Large intestine (tissue), 3 donors: ENCODE data around the gene ERCC8. TPM values are rescaled to one million over a fixed set of nuclear protein-coding genes. Genes with fewer than 3 reads are reported as not detected.
"Not testable (repeated sequence)": the region's sequence is repeated elsewhere in the genome, so short reads cannot be mapped to it uniquely, and the experiment has no call there.

Source experiments
- DNase-seq, 2 donors: peaks; one replicate each; pipeline versions ENCODE4 v3.0.0 to v3.0.0-alpha.2; 2013
- H3K27ac ChIP-seq: one replicate; pipeline ENCODE4 v1.5.1; 2013; ENCODE audit warnings: low read length
- H3K27me3 ChIP-seq: 2 replicates; pipeline ENCODE4 v1.6.1; 2013; ENCODE audit warnings: low read length; ENCODE audit not compliant: control insufficient read depth, insufficient read depth
- H3K36me3 ChIP-seq: 2 replicates; pipeline ENCODE4 v1.6.1; 2013; ENCODE audit warnings: low read length; ENCODE audit not compliant: control insufficient read depth, insufficient read depth
- H3K4me1 ChIP-seq: one replicate; pipeline ENCODE4 v1.6.1; 2013; ENCODE audit warnings: low read length; ENCODE audit not compliant: control insufficient read depth, insufficient read depth
- H3K4me3 ChIP-seq: one replicate; pipeline ENCODE4 v1.5.1; 2013; ENCODE audit warnings: low read length
- H3K9me3 ChIP-seq: one replicate; pipeline ENCODE4 v1.6.1; 2013; ENCODE audit warnings: mild to moderate bottlenecking, low read depth, low read length, moderate library complexity; ENCODE audit not compliant: control insufficient read depth
- WGBS: methylation state at CpG from one replicate; pipeline ENCODE4 v1.1.5; 2013; ENCODE audit warnings: low lambda C conversion rate; ENCODE audit not compliant: insufficient coverage; 5-methylcytosine and 5-hydroxymethylcytosine counted together
- polyA plus RNA-seq: library from polyadenylated mRNA; unstranded; fragments of 120-200 nt; gene quantifications from one replicate; pipeline ENCODE4 v1.2.1, GENCODE V29; 2013

Gene ERCC8
- polyA plus RNA-seq, 1 donor = 10.4 TPM

- Histone ChIP-seq H3K4me1 (no peaks in the 10 kb centered on the region), H3K4me3 (no peak overlapping the region), H3K9me3 (peaks cover 4% of the 10 kb centered on the region), H3K27ac (no peak overlapping the region), H3K27me3 (no peaks in the 10 kb centered on the region), H3K36me3 (peaks cover 3% of the 10 kb centered on the region)
- peak in 1 of 2 donors; percentile 28 for DNase-seq
Measured at GRCh38 chr5:60883229-60883628, 61.6 kb downstream of the ERCC8 start.

GRCh38 chr5:60872892-60873291 is 72.0 kb downstream of the ERCC8 start:
- DNase-seq = no peak
- Histone ChIP-seq H3K4me3 (no peak overlapping the region), H3K27me3 (no peaks in the 10 kb centered on the region)

DNA sequence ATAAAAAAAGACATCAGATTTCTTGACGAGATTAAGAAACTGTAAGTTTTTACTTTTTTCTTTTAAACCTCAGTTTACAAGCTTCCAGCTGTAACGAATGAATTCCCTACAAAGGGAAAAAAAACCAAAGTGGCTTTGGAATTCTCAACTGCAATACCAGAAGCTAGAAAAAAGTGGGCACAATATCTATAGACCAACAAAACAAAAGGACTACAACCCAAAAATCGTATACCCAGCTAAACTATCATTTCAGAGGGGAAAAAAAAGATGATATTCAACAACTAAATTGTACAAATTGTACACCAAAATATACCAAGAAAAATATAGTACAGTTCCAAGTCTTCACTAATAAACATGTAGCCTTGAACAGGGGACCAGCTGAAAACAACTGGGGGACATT is 74.0 kb downstream of the ERCC8 start:
- Histone ChIP-seq H3K36me3 (no peaks in the 10 kb centered on the region), H3K27ac (no peak overlapping the region), H3K27me3 (no peaks in the 10 kb centered on the region), H3K4me1 (no peaks in the 10 kb centered on the region), H3K9me3 (peaks cover 6% of the 10 kb centered on the region), H3K4me3 (no peak overlapping the region)
- no peak for DNase-seq
- no CpG with 5 or more reads among the region's 3 CpGs for WGBS

More at GRCh38 chr5:60872892-60873291, 72.0 kb downstream of the ERCC8 start:
- Histone ChIP-seq H3K4me1 (no peaks in the 10 kb centered on the region), H3K9me3 (peaks cover 6% of the 10 kb centered on the region), H3K27ac (no peak overlapping the region), H3K36me3 (no peaks in the 10 kb centered on the region)

DNA sequence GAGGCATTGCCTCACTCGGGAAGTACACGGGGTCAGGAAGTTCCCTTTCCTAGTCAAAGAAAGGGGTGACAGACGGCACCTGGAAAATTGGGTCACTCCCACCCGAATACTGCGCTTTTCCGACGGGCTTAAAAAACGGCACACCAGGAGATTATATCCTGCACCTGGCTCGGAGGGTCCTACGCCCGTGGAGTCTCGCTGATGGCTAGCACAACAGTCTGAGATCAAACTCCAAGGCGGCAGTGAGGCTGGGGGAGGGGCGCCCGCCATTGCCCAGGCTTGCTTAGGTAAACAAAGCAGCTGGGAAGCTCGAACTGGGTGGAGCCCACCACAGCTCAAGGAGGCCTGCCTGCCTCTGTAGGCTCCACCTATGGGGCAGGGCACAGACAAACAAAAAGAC is 84.3 kb downstream of the ERCC8 start:
- H3K4me3 ChIP-seq, H3K27ac ChIP-seq, H3K4me1 ChIP-seq, DNase-seq, H3K27me3 ChIP-seq, H3K9me3 ChIP-seq, H3K36me3 ChIP-seq: not testable (repeated sequence)
- WGBS = no CpG with 5 or more reads among the region's 16 CpGs

DNA sequence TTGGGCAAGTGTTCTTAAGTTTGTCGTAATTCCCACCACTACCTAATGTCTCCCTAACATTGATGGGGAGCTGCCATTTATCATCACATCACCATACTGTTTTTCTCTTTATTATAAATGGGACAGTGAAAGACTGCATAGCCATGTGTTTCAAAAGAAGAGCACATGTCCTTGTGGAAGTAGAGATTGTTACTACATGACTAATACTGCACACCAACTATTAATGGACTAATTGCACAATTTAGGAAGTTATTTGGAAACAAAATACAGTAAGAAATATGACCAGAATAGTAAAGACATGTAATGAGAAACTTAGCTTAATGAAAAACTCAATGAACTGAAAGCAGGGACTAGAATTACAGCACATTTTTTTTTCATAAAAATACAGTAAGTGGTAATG is 88.8 kb downstream of the ERCC8 start:
- peaks cover 11% of the 10 kb centered on the region for H3K4me1 ChIP-seq

GRCh38 chr5:60852940-60853339 is 91.9 kb downstream of the ERCC8 start:
- no peak overlapping the region for H3K4me3 ChIP-seq
- WGBS = 11% methylated on average over 2 of the region's 3 CpGs
- DNase-seq = no peak
- H3K27me3 ChIP-seq = no peaks in the 10 kb centered on the region
- H3K4me1 ChIP-seq = peaks cover 11% of the 10 kb centered on the region
- no peaks in the 10 kb centered on the region for H3K9me3 ChIP-seq
- no peak overlapping the region for H3K27ac ChIP-seq
- no peaks in the 10 kb centered on the region for H3K36me3 ChIP-seq

More for the DNA sequence above, 88.8 kb downstream of the ERCC8 start:
- no peak for DNase-seq
- WGBS = no CpG with 5 or more reads among the region's 1 CpG
- Histone ChIP-seq H3K4me3 (no peak overlapping the region), H3K27me3 (no peaks in the 10 kb centered on the region), H3K9me3 (peaks cover 3% of the 10 kb centered on the region), H3K27ac (no peak overlapping the region), H3K36me3 (no peaks in the 10 kb centered on the region)

DNA sequence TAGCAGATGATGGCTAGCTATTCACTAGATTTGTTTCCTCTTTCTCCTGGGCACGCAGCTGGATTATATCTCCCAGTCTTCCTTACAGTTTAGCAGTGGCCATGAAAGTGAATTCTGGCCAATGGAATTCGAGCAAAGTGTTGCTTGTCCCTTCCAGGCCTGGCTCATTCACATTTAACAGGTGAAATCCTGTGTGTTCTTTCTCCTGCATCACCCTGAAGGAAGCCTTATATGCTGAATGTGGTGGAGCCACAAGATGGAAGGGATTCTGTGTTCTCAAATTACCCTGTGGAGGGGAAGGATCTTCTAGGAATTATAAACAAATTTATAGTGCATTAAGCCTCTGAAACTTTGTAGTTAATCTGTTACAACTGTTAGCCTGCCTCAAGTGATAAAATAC is 92.6 kb downstream of the ERCC8 start:
- Histone ChIP-seq H3K4me1 (peaks cover 11% of the 10 kb centered on the region), H3K27me3 (no peaks in the 10 kb centered on the region), H3K36me3 (no peaks in the 10 kb centered on the region), H3K27ac (no peak overlapping the region), H3K4me3 (no peak overlapping the region), H3K9me3 (no peaks in the 10 kb centered on the region)
- DNase-seq = no peak
- WGBS = no CpG with 5 or more reads among the region's 2 CpGs

- no peak overlapping the region for H3K4me3 ChIP-seq
- no peaks in the 10 kb centered on the region for H3K36me3 ChIP-seq
- H3K27ac ChIP-seq = no peak overlapping the region
- no peak for DNase-seq
- H3K9me3 ChIP-seq = no peaks in the 10 kb centered on the region
- peaks cover 11% of the 10 kb centered on the region for H3K4me1 ChIP-seq
- H3K27me3 ChIP-seq = no peaks in the 10 kb centered on the region
Measured at GRCh38 chr5:60851626-60852025, 93.2 kb downstream of the ERCC8 start.

GRCh38 chr5:60846298-60846697 is 98.6 kb downstream of the ERCC8 start:
- DNase-seq = no peak
- Histone ChIP-seq H3K9me3 (no peaks in the 10 kb centered on the region), H3K4me3 (no peak overlapping the region), H3K27me3 (peaks cover 16% of the 10 kb centered on the region), H3K4me1 (peaks cover 1% of the 10 kb centered on the region), H3K27ac (no peak overlapping the region), H3K36me3 (no peaks in the 10 kb centered on the region)
- 91% methylated on average over 1 of the region's 1 CpG for WGBS

DNA sequence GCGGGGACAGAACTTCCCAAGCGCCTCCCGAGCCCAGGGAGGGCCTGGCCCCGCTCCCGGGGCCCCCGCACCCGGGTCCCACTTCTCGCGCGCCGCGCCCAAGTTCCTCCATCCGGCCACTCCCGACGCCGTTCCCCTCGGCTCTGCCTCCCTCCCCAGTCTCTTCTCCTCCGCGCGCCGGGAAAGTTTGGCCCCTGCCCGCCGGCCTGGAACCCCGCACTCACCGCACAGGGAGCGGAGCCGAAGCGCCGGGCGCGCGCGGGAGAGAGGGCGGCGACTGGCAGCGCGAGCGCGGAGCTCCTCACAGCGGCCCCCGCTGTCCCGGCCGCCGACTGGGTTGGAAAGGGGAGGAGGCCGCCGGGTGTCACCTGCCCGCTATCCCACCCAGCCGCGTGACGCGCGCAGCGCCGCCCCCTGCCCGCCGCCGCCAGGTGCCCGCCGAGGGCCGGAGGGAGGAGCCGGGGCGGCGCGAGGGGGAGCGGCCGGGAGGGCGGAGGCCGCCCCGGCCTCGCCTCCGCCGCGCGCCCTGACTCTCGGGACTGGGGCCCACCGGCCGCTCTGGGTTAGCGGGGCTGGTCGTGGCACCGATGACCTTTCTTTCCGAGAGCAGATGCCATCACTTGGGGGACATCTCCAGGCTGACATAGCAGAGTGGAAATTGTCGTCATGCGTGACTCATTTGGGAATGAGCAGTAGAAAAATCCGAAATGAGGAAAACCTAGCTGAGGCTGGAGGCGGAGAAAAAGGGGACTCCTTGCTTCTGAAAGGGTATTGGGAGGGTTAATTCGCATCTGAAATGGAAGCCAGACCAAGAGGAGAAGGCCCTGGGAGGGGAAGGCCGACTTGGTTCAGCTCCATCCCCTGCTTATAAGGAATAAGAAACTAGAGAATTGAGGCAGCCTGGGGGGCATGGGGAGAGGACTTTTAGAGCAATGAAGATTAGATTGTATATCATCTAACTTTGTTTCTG is 100.6 kb downstream of the ERCC8 start, which contains the start of gene ELOVL7:
Gene ELOVL7 (minus strand): TSS at position 334 of the 970 bp plus-strand sequence. CDS start 56,872 bp downstream, outside the sequence.
- WGBS = no CpG with 5 or more reads among the region's 87 CpGs
- DNase-seq = peak; percentile 87 to 95
- Histone ChIP-seq H3K27ac (peak within 1 kb of the TSS; percentile 80), H3K4me1 (peaks cover 4% of the 10 kb centered on the region), H3K4me3 (peak within 1 kb of the TSS; percentile 82), H3K27me3 (peaks cover 16% of the 10 kb centered on the region), H3K9me3 (no peaks in the 10 kb centered on the region), H3K36me3 (peaks cover 3% of the 10 kb centered on the region)
